ENCODE results near the gene NOS1AP.

Gene NOS1AP

DNA sequence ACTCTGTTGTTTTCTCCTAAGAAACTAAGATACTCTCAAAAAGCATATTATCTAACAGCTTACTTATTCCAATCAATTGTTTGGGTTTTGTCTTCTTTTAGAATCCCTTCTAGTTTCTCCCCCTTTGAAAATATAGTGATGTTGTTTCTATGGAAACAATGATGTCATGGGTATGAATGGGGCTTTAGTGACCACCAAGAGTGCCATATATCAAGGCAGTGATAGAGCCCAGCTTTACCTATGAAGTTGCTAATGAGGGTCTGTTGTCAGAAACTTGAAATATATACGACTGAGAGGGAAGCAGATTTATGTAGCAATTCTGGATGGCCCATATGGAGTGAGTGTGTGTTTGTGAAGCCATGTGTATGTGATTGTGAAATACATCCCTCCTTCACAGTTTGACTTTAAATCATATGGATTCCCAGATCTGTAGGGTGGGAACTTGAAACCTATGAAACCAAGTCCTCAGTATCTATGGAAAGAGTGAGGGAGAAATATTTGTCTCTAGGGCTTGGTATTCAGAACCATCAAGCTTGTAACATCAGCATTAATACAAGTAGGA, 190.5 kb downstream of the NOS1AP start:
- no peak for TF ChIP-seq FOXP2 (optimal IDR thresholded peaks at IDR 0.05; ENCODE audit: borderline replicate concordance, extremely low read depth, extremely low read length, insufficient read depth)

DNA sequence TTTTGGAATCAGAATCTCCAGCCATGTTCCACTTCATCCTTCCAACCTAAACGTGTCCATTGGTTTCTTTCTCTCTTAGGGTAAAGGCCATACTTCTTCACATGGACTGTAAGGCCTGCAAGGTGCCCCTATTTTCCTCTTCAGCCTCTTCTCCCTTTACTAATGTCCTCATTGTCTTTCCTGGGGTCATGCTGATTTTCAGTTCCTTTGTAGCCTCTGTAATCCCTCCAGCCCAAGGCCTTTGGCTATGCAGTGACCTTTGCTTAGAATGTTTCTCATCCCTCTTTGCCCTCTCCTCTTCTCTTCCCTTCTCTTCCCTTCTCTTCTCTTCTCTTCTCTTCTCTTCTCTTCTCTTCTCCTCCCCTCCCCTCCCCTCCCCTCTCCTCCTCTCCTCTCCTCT, 194.6 kb downstream of the NOS1AP start:
- TF ChIP-seq POLR2AphosphoS5 (IDR thresholded peaks at IDR 0.05; ENCODE audit: low read depth, low read length) (no peak), FOXP2 (optimal IDR thresholded peaks at IDR 0.05; ENCODE audit: borderline replicate concordance, extremely low read depth, extremely low read length, insufficient read depth) (no peak), SIN3A (IDR thresholded peaks at IDR 0.05; ENCODE audit: borderline replicate concordance, insufficient read depth, low read length) (no peak), TAF1 (IDR thresholded peaks at IDR 0.05; ENCODE audit: borderline replicate concordance, insufficient read depth, low read length) (no peak), REST (IDR thresholded peaks at IDR 0.05; ENCODE audit: insufficient read depth in 1 of 2, low read depth in 2 of 2, low read length in 2 of 2) (no peak)

DNA sequence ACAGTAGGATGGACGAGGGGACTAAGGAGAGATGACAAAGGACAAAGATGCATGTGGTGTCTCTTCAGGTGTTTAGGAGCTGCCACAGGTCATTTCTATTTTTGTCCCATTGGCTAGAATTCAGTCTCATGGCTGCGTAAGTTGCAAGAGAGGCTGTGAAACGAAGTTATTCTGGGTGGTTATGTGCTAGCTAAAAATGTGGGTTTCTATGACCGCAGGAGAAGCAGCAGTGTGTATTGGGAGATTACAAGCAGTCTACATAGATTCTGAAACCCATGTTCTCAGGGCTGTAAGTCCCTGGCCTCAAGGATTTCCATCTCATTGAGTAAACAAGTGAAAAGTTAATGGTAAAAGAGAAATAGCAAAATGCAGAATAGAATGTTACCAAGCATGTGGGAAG, 196.5 kb downstream of the NOS1AP start:
- TF ChIP-seq REST (IDR thresholded peaks at IDR 0.05; ENCODE audit: insufficient read depth in 1 of 2, low read depth in 2 of 2, low read length in 2 of 2) (no peak), FOXP2 (optimal IDR thresholded peaks at IDR 0.05; ENCODE audit: borderline replicate concordance, extremely low read depth, extremely low read length, insufficient read depth) (no peak), POLR2AphosphoS5 (IDR thresholded peaks at IDR 0.05; ENCODE audit: low read depth, low read length) (no peak), SIN3A (IDR thresholded peaks at IDR 0.05; ENCODE audit: borderline replicate concordance, insufficient read depth, low read length) (no peak), TAF1 (IDR thresholded peaks at IDR 0.05; ENCODE audit: borderline replicate concordance, insufficient read depth, low read length) (no peak)

DNA sequence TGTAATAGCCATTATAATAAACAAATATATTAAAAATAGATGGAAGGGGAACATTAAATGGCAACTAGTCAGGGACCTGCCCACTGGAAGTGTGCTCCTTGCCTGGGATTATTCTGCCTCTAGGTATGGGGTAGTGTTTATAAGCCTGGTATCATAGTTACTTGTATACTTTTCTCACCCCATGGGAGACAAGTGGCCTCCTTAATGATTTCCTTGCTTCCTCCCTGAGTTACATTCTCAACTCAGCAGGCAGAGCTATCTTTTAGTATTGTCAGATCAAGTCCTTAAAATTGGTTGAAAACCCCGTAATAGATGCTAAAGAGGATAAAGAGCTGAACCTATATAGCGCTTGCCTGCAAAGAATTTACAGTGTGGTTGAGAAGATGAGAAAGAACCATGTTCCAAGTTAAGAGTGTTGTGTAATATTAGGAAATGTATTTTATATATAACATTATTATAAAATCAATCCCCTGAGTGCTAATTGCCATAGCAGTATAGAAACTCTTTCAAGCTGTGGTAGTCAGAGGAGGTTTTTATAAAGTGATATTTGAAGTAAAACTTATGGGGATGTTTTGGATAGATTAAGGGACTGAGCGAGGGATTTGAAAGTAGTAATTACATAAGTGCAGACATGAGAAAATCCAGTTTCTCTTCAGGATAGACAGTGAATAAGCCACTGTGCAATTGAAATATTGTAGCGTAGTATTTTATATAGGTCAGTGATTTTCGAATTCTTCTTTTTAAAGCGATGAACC, 200.7 kb downstream of the NOS1AP start:
- TF ChIP-seq FOXP2 (optimal IDR thresholded peaks at IDR 0.05; ENCODE audit: borderline replicate concordance, extremely low read depth, extremely low read length, insufficient read depth): no peak
- no peak for TF ChIP-seq REST (IDR thresholded peaks at IDR 0.05; ENCODE audit: insufficient read depth in 1 of 2, low read depth in 2 of 2, low read length in 2 of 2)
- TF ChIP-seq TAF1 (IDR thresholded peaks at IDR 0.05; ENCODE audit: borderline replicate concordance, insufficient read depth, low read length): no peak
- no peak for TF ChIP-seq SIN3A (IDR thresholded peaks at IDR 0.05; ENCODE audit: borderline replicate concordance, insufficient read depth, low read length)
- no peak for TF ChIP-seq POLR2AphosphoS5 (IDR thresholded peaks at IDR 0.05; ENCODE audit: low read depth, low read length)

GRCh38 chr1:162271972-162272371, 202.5 kb downstream of the NOS1AP start:
- no peak for TF ChIP-seq TAF1 (IDR thresholded peaks at IDR 0.05; ENCODE audit: borderline replicate concordance, insufficient read depth, low read length)
- TF ChIP-seq REST (IDR thresholded peaks at IDR 0.05; ENCODE audit: insufficient read depth in 1 of 2, low read depth in 2 of 2, low read length in 2 of 2): no peak
- no peak for TF ChIP-seq SIN3A (IDR thresholded peaks at IDR 0.05; ENCODE audit: borderline replicate concordance, insufficient read depth, low read length)
- TF ChIP-seq FOXP2 (optimal IDR thresholded peaks at IDR 0.05; ENCODE audit: borderline replicate concordance, extremely low read depth, extremely low read length, insufficient read depth): no peak
- no peak for TF ChIP-seq POLR2AphosphoS5 (IDR thresholded peaks at IDR 0.05; ENCODE audit: low read depth, low read length)

Measured in PFSK-1 (cell line).